ENCODE measurements around the gene CDH20.
"Not testable (repeated sequence)": the region's sequence is repeated elsewhere in the genome, so short reads cannot be mapped to it uniquely, and the experiment has no call there.

CDH20 gene

DNA sequence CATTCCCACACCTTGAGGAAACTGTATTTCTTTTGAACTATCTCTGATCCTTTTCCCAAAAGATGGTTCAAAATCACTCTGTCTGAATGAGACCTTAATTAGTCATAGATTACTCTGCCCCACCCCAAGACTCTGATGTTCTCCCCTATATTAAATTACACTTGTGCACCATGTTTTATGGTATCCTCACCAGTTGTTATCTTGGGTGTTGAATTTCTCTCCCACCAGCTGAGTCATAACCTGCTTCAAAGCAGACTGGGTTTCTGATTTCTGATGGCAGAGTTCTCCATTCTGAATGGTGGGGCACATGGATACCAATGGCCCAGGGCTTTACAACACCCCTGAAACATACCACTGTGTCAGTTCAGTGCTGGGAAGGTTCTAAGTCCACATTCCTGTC, 15.0 kb downstream of the CDH20 start:
- no peak for DNase-seq (ENCODE audit: low read depth)

DNA sequence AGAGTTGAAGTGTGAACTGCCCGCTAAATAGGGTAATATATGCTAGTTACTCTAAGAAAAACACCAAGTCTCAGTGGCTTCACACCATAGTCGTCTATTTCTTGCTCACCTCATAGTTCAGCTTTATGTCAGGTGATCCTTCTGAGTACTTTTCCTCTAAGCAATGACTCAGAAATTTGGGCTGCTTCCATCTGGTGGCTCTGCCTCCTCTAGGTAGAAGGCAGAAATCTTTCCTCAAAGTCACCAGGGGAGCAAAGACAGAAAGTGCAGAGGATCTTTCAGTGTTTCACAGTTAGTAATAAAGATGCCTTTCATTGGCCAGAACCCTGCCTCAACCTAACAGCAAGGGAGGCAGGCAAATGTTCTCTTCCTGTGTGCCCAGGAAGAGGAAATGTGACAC, 17.3 kb downstream of the CDH20 start:
- DNase-seq (ENCODE audit: low read depth) = no peak

DNA sequence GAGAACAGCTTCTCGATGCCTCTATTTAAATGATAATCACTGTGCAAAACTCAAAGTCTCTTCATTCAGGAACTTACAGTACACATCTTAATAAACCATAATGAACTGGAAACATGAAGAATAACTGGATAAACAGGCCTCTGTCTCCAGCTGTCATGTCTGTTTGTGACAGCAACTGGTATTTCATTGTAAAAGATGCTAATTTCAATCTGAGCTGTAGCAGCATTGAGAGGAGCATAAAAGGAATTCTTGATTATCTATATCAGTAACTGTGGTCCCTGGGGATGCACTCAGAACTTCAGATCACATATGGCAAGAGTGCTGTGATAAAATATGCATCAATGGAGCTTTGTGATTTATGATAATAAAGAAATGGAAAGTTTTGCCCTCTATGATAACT, 18.8 kb downstream of the CDH20 start:
- DNase-seq (ENCODE audit: low read depth) = no peak

DNA sequence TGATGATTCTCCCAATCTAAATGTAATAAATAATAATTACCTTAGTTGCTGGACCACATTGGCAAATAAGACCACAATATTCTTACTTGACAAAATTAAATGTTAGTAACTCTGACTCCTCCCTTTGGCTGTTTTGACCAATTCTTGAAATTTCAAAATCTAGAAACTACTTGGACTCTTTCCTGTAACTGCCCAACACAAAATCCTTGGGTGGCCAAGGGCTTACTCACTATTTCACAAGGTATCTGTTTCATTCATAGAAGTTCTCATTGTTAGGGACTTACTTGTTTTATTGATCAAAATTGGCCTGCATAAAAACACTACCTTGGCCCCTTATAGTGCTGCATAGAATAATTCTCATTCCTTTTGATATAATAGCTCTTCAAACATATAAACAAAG, 19.4 kb downstream of the CDH20 start:
- DNase-seq (ENCODE audit: low read depth) = no peak

DNA sequence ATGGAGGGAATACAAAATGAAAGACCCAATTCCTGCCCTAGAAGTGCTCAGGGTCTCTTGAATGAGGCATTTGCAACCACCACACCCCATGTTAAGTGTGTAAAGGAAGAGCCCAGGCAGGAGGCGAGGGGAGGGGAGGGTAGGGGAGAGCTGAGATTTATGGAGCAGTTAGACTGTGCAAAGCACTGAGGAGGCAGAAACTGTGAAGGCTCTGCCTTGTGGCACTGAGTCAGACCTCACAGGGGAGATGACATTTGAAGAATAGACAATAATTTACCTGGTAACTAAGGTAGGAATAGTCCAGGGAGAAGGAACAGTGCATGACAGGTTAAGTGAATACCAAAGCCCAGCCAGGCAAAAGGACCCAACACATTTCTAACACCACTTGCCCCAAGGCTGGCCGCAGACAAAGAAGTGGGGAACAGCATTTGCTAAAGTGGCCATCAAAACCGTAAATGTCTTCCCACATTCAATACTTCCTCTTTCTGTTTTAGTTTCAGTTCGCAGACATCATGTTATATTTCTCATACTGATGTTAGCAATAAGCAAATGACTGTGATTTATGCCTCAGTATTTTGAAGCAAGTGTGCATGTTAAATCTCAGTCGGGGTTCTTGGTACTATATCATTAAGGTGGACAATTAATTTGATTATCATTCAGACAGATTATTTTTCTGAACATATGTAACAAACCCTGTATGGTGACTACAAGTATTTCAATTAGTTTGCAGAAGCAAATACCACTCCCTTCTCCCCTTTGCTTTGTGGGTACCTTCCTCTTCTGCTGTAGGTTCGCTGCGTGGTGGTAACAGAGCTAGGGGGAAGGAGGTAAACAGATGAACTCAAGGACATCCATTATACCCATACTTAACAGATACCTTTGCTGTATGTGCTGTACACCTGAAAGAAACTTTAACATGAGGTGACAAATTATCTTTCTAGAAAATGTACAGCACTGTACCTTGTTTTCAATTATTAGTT, 27.5 kb downstream of the CDH20 start:
- no peak for DNase-seq (ENCODE audit: low read depth)

DNA sequence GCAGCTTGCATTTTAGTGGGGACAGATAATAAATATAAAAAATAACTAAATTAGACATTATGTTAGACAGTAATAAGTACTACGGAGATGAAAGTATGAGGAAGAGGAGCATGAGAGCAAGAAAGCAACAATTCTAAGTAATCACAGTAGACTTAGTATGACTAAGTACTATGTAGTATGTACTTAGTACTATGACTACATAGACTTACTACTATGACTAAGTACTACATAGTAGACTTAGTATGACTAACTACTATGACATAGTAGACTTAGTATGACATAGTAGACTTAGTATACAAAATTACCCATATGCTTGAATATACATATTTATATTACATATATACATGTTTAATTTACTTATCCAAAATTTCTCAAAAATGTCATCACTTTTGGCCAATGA, 29.3 kb downstream of the CDH20 start:
- DNase-seq (ENCODE audit: low read depth) = no peak

DNA sequence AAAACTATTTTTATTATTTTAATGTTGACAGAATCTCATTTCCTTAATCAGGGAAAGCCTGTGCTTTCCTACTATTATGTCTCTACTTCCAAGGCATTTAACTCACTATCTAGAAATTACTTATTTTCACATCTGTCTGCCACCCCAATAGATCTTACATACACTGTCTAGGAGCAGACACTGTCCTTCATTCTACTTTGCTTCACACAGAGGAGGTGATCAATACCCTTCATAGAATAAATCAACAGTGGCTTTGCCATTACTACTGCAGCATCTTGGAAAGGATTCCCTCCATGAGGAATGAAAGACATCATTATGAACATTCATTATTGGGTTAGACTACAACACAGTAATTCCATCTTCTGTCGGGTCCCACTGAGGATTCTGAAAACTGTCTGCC, 31.7 kb downstream of the CDH20 start:
- DNase-seq (ENCODE audit: low read depth) = no peak

DNA sequence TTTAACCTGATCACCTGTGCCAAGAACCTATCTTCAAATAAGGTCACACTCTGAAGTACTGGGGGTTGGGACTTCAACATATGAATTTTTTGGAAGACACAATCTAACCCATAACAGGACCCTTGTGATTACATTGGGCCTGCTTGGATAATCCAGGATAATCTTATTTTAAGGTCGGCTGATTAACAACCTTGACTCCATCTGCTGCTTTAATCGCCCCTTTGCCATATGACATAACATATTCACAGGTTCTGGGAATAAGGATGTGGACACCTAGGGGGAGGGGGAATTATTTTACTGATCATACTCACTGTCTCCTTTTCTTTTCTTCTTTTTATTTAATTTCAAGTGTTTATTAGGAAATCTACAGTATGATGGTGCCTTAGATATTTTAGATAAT, 34.8 kb downstream of the CDH20 start:
- no peak for DNase-seq (ENCODE audit: low read depth)

DNA sequence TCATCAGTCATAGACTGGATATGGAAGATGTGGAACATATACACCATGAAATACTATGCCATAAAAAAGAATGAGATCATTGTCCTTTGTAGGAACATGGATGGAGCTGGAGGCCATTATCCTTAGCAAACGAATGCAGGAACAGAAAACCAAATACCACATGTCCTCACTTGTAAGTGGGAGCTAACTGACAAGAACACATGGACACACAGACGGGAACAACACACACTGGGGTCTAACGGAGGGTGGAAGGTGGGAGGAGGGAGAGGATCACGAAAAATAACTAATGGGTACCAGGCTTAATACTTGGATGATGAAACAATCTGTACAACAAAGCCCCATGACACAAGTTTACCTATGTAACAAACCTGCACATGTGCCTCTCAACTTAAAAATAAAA, 36.4 kb downstream of the CDH20 start:
- DNase-seq (ENCODE audit: low read depth) = not testable (repeated sequence)

DNA sequence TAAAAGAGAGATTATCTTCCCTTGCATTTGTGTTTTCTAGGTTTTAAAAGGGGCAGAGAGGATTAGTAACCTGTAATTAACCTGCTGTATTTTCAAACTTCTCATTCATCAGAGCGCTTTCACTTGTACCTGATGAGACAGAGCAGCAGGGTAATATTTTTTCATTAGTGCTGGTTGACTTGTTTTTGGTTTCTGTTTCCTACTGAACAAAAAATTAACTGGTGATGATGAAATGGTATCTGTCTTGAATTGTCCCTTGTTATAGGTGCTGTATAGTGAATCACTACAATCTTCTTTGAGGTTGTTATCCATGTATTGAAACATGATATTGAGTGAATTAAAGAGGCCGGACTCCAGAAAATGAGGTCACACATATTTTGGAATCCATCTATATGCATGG, 37.9 kb downstream of the CDH20 start:
- no peak for DNase-seq (ENCODE audit: low read depth)

DNA sequence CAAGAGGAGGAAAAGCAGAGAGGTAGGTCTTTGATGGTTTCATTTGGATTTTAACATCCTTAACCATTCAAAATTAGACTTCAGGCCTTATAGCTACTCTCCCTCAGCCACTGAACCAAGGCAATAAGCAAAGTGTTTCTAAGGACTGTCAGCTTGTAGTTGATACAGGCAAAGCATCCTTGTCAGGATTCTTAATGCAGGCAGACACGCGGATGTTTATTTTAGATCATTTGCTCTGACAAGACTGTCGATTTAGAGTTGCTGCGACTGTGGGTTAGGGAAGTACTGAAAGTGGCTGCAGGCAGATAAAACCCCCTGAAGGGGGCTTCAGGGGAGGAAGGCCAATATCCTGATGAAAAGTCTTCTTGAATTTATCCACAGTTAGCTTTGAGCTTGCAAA, 46.6 kb downstream of the CDH20 start:
- no peak for DNase-seq (ENCODE audit: low read depth)

DNA sequence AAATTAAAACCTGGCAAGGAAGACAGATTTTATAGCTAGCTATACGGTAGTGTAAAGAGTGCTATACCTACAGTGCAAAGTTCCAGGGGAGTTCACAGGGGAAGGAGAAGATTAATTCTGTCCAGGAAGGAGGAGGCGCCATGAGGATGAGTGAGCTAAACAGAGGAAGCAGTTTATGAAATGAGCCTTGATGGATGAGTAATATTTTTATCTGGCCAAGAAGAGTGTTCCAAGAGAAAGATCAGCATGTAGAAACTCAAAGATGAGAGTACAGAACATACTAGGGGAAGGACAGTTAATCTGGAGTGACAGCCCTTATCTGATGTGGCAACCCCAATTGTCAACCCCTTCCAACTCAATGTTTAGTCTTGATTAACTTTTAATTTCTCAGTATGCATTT, 54.8 kb downstream of the CDH20 start:
- DNase-seq (ENCODE audit: low read depth) = no peak

DNA sequence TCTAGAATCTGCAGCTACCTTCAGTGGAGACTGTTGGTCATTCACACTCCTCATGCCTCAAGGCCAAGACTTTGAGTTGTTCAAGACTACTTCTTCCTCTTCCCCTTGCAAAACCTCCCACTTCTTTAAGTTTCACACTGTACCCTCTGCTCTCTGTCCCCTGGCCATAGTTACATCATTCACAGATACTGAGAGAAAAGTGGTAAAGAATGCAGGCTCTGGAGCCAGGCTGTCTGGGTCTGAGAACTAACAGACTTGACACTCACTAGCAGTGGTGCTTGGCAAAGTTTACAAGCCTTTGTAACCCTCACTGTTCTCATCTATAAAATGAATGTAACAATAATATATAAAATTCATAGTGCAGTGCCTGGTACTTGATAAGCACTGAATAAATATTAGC, 61.8 kb downstream of the CDH20 start:
- DNase-seq (ENCODE audit: low read depth) = no peak

DNA sequence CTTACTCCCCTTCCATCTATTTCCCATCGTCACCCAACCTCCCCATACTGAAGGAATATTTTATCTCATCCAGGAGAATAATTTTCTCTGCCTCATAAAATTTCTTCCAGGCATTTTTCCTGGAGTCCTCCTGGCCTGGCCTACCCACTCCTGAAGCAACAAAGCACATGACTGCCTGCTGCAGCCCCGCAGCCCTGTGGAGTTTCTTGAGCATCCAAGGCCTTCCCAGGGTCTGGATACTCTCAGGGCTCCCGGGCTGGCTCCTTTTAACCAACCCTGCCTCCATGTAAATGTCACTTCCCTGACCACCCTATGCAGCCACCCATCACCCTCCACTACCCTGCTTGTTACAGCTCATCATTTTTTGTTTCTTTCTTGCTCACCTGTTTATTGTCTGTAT, 64.0 kb downstream of the CDH20 start:
- DNase-seq (ENCODE audit: low read depth) = no peak

DNA sequence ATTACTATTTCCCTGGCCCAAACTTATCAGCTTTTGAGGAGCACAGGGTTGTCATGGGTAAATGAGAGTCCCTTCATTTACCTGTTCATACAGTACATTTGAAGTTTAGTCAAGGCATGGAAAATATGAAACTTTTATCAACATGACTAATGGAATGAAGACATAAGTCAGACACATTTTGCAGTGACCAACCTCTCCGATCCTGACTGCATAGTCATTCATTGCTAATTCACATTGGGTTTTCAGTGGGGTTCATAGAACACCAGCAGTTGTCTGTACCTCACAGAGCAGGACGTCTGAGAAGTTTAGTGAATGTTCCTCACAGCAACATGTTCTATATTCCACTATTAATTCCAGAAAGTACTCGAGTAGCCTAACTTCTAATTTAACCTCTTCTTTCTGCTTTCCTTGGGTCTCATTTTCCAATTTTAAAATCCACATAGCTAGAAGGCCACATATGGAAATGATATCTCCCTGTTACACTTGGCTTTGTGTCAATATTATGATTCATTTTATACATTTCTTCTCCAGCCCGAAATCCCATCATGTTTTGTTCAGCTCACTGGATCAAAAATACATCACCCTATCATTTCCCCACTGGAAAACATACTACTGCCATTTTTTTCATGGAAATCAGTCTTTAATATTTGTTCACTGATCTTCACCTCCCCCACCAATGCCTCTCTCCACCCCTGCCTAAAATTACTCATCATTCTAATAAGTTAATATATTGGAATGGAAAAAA, 65.9 kb downstream of the CDH20 start:
- DNase-seq (ENCODE audit: low read depth) = no peak

DNA sequence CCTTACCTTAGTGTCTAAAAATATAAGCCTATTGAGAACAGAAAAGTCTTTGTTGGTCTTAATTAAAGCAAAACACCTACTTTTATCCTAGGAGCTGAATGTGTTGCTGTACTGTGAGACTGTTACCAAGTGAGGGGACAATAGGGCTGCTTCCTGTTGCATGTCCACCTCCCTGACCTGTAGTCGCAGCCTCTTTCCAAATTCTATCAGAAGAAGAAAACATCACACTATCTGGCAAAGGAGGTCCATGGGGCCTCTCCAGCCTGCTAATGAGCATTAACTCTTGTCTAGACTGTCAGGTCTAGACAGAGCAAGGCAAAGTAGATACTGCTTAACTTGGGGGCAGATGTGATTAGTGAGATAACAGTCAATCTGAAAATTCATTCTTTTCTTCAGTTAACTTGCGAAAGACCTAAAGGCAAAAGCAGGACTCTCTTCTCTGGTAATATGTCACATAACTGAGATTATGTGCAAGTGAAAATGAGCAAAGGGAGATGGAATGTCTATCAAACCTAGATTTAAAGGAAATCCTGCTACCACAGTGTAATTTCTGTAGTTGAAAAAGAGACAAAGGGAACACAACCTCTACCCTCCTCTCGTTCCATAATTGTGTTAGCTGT, 66.9 kb downstream of the CDH20 start:
- no peak for DNase-seq (ENCODE audit: low read depth)

DNA sequence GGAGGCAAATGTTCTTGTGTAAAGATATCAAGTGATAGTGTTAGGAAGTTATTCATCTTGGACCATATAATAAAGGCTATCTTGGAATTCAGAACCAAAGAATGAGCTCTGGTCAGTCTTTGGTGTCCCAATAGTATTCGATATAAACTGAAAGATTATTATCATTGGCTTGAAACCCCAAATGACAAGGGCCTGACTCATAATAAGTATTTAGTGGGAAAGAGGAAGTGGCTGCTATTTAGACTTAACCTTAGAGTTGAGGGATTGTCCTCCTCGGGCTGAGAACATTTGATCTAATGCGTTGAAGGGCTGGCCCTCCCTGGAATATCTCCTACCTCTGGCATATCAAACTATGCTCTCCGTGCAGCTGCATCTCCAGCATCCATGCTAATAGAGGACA, 67.5 kb downstream of the CDH20 start:
- DNase-seq (ENCODE audit: low read depth) = no peak

DNA sequence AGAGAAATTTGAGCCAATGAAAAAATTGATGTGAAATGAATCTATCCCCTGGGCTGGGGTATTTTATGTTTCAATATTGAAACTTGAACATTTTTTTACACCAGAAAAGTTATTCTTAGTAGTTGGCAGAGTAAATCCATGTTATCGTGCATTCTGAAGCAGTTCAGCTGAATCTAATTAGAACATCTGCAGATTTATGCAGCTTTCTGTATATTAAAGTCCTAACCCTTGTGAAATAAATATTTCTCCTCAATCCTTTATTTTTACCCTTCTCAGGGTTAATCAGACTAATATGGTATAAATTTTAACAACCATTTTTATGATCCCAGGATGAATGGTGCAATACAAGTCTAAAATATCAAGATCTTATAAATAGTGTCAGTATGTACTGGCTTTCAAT, 69.5 kb downstream of the CDH20 start:
- DNase-seq (ENCODE audit: low read depth) = no peak

DNA sequence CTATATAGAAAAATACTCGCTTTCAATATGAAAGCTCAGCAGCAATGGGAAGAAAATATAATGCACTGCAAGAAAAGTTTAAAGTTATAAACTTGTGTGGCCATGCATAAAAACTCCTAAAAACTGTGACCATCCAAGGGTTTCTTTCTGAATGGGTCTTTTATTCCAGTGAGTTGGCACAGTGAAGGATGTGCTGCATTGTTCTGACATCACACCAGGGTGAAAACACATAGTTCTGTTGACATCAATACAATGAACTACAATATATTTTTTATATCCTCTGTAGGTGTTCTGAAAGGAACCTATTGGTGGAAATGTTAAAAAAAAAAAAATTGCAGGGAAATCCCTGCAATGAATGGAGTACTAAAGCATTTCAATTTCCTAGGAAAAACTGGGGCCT, 80.2 kb downstream of the CDH20 start:
- DNase-seq (ENCODE audit: low read depth) = no peak

DNA sequence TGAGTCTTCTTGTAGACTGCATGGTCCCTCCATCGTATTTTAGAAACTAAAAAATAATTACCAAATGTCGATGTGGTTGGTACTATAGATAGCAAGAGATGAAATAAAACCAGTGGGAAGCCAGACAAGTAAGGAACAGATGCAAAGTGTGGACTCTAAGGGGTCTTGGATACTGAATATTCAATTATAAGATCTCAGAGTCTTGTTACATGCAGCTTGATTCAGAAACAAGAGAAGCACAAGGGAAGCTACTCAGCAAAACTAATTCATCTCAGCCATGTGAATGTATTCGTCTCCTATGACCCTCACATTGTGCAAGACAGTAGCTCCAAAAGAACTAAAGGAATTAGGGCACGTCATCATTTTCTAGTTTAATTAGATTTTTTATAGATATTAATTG, 80.9 kb downstream of the CDH20 start:
- DNase-seq (ENCODE audit: low read depth) = no peak

DNA sequence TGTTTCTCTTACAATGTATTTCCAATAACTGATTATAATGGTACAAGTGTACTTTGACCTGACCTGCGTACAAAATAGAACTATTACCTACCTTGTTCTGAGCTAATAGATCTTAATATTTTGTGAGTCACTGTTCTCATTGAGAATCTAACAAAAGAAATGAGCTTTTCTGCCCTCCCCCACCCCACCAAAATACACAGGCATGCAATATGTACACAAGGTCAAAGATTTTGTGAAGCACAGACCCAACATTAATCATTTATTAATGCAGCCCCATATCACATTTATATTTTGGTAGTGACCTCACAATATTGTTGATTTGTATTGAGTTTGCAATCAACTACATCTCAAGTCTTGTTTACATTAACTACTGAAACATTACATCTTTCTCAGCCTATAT, 86.5 kb downstream of the CDH20 start:
- no peak for DNase-seq (ENCODE audit: low read depth)

DNA sequence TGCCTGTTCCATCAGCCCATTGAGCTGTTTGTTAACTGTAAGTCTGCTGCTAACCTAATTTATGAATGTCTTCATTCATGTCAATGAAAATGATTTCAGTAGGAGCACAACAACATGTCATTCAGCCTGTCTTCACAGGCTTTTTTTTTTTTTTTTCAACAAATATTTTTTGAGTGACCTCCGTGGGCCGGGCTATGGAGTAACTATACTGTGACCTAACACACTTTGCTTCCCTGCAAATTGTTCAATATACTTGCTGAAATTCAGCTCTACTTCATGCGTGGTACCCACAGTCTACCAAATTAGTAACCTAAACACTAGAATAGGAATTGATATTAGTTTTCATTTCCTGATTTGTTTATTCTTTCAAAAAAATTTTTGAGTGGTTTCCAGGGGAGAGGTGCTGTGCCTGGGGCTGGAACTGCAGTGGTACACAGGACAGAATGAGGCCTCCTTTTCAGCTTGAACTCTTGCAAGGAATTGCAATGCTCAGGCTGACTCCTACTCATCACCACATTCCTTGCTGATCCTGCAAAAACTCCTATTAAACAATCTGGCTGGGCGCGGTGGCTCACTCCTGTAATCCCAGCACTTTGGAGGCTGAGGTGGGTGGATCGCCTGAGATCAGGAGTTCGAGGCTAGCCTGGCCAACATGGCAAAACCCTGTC, 87.1 kb downstream of the CDH20 start:
- DNase-seq (ENCODE audit: low read depth) = no peak

All from stimulated activated CD8-positive, alpha-beta memory T cell treated with anti-CD3 and anti-CD28 coated beads, Interleukin-12 subunit alpha, Interleukin-12 subunit beta, amount 100 ng/mL, for 4 hours (primary cell).